Osteocyte (in vitro differentiated cells): ENCODE measurements around the gene MBNL2. TPM values are rescaled to one million over a fixed set of nuclear protein-coding genes. Genes with fewer than 3 reads are reported as not detected.

Source experiments
- DNase-seq: peaks from one replicate; pipeline ENCODE4 v3.0.0; 2021; ENCODE audit warnings: mixed read lengths; ENCODE audit not compliant: unreplicated experiment; ENCODE audit errors: extremely low spot score
- H3K27ac Mint-ChIP-seq: one replicate; pipeline ENCODE4 v1.8.0; 2021; ENCODE audit warnings: mild to moderate bottlenecking, mixed read lengths; ENCODE audit not compliant: unreplicated experiment
- H3K27me3 Mint-ChIP-seq: one replicate; pipeline ENCODE4 v1.8.0; 2021; ENCODE audit warnings: mixed read lengths; ENCODE audit not compliant: unreplicated experiment
- H3K36me3 Mint-ChIP-seq: one replicate; pipeline ENCODE4 v1.8.0; 2021; ENCODE audit warnings: mixed read lengths; ENCODE audit not compliant: unreplicated experiment
- H3K4me1 Mint-ChIP-seq: one replicate; pipeline ENCODE4 v1.8.0; 2021; ENCODE audit warnings: mixed read lengths; ENCODE audit not compliant: unreplicated experiment
- H3K4me3 Mint-ChIP-seq: one replicate; pipeline ENCODE4 v1.8.0; 2021; ENCODE audit warnings: mild to moderate bottlenecking, moderate library complexity, mixed read lengths; ENCODE audit not compliant: unreplicated experiment
- H3K9me3 Mint-ChIP-seq: one replicate; pipeline ENCODE4 v1.8.0; 2021; ENCODE audit warnings: mixed read lengths; ENCODE audit not compliant: unreplicated experiment
- CTCF ChIP-seq: fragments of 200-600 bp; sonication (generic); IDR thresholded peaks from 2 replicates; pipeline ENCODE4 v1.5.0; 2021; ENCODE audit warnings: antibody characterized with exemption, mild to moderate bottlenecking, moderate library complexity
- total RNA-seq: library from RNA; stranded (reverse); gene quantifications from 2 replicates; pipeline ENCODE4 v1.2.1, GENCODE V29; 2021

MBNL2 gene
- total RNA-seq, 1 donor from 2014 or later: 66.6 TPM

DNA sequence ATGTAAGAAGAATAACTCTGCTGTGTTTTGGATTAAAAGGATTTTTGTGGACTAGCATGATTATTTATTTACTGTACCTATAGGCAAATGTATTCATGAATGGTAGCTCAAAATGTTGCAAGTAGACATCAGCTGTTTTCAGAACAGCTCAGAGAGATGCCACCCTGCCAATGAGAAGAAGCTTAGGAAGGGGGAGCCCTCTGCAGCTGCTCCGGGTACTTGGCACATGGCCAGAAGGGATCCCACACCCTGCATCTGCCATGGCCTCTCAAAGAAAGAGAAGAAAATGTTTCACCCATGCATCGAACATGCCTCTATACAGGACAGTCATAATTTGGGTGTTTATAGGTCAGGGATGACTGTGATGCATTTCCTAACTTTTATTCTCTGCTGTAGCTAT, 30.5 kb upstream of the MBNL2 start:
- Mint-ChIP-seq H3K27me3 (no peaks in the 10 kb centered on the region), H3K27ac (no peak overlapping the region), H3K4me3 (no peak overlapping the region), H3K36me3 (no peaks in the 10 kb centered on the region), H3K4me1 (no peaks in the 10 kb centered on the region), H3K9me3 (no peaks in the 10 kb centered on the region)
- no peak for DNase-seq
- TF ChIP-seq CTCF: no peak

DNA sequence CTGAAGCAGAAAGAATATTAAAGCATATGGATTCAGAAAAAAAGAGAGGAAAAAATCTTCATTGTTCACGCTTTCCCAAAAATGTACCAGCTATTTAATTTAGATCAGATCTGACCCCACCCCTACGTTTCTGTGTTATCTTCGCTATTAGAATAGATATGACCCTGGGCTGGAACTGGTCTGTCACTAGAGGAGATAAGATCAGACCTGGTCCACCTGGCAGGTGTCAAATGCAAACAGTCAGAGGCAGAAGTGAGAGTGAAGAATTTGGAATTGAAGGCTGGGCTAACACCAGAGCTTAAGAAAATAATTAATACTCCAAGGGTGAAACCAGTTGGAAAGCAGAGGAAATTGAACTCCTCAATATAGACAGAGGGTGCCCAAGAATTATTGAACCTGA, 30.0 kb upstream of the MBNL2 start:
- TF ChIP-seq CTCF: no peak
- DNase-seq: no peak
- no peaks in the 10 kb centered on the region for H3K9me3 Mint-ChIP-seq
- no peak overlapping the region for H3K27ac Mint-ChIP-seq
- no peak overlapping the region for H3K4me3 Mint-ChIP-seq
- H3K4me1 Mint-ChIP-seq: no peaks in the 10 kb centered on the region
- no peaks in the 10 kb centered on the region for H3K36me3 Mint-ChIP-seq
- no peaks in the 10 kb centered on the region for H3K27me3 Mint-ChIP-seq

GRCh38 chr13:97193577-97193976, 28.6 kb upstream of the MBNL2 start:
- no peaks in the 10 kb centered on the region for H3K36me3 Mint-ChIP-seq
- H3K27ac Mint-ChIP-seq: no peak overlapping the region
- DNase-seq: no peak
- no peaks in the 10 kb centered on the region for H3K27me3 Mint-ChIP-seq
- no peak for TF ChIP-seq CTCF
- H3K9me3 Mint-ChIP-seq: peaks cover 1% of the 10 kb centered on the region
- no peaks in the 10 kb centered on the region for H3K4me1 Mint-ChIP-seq
- no peak overlapping the region for H3K4me3 Mint-ChIP-seq

GRCh38 chr13:97194479-97194878, 27.7 kb upstream of the MBNL2 start:
- Mint-ChIP-seq H3K27ac (no peak overlapping the region), H3K27me3 (no peaks in the 10 kb centered on the region), H3K4me1 (no peaks in the 10 kb centered on the region), H3K36me3 (no peaks in the 10 kb centered on the region), H3K4me3 (no peak overlapping the region), H3K9me3 (peaks cover 5% of the 10 kb centered on the region)
- DNase-seq: no peak
- TF ChIP-seq CTCF: no peak

DNA sequence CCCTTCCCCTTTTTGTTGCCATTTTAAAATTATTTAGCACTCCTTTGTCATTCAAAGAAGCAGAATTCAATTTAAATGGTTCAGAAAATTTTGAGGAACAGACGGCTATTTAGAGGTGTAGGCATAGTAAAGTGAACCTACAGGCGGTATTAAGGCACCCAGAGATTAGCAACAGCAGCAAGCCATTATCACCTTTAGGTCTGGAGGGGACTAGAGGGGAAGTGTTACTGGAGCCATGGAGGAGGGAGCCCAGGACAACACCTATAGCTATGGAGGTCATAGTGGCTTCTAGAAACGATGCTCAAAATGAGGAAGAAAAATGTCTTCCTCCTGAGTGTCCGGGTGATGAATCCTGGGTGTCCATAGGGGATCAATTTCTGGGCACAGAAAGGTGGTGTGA, 25.8 kb upstream of the MBNL2 start:
- TF ChIP-seq CTCF: no peak
- no peaks in the 10 kb centered on the region for H3K36me3 Mint-ChIP-seq
- DNase-seq: no peak
- H3K4me1 Mint-ChIP-seq: peaks cover 2% of the 10 kb centered on the region
- H3K4me3 Mint-ChIP-seq: no peak overlapping the region
- H3K9me3 Mint-ChIP-seq: peaks cover 5% of the 10 kb centered on the region
- no peaks in the 10 kb centered on the region for H3K27me3 Mint-ChIP-seq
- no peak overlapping the region for H3K27ac Mint-ChIP-seq
